GM10847 (cell line): ENCODE data around the gene DOCK8.

Experiments
- POLR2A ChIP-seq: IDR thresholded peaks from 2 replicates; pipeline ENCODE4 v1.6.1; 2011; ENCODE audit not compliant: insufficient read length; ENCODE audit errors: extremely low read depth

Gene DOCK8

GRCh38 chr9:503326-503725 lies 288.7 kb downstream of the DOCK8 start:
- no peak for TF ChIP-seq POLR2A

GRCh38 chr9:503881-504852 lies 289.5 kb downstream of the DOCK8 start, which contains the start of gene KANK1:
Gene KANK1, plus strand, starts transcription at chr9:504695.
- no peak for TF ChIP-seq POLR2A

- no peak for TF ChIP-seq POLR2A
These were observed 290.5 kb downstream of the DOCK8 start for GRCh38 chr9:504921-505740.

- TF ChIP-seq POLR2A: no peak
These were observed 291.0 kb downstream of the DOCK8 start for GRCh38 chr9:505741-506059.

GRCh38 chr9:506281-506680 lies 291.6 kb downstream of the DOCK8 start:
- no peak for TF ChIP-seq POLR2A

- TF ChIP-seq POLR2A: no peak
These were observed 297.2 kb downstream of the DOCK8 start for GRCh38 chr9:511861-512260.

GRCh38 chr9:512555-513272 lies 298.0 kb downstream of the DOCK8 start:
- no peak for TF ChIP-seq POLR2A
